ENCODE measurements around the gene UBXN7. TPM values are rescaled to one million over a fixed set of nuclear protein-coding genes. Genes with fewer than 3 reads are reported as not detected.

UBXN7 gene
- total RNA-seq, 1 experiment from 2014 or later = 67.0 TPM

GRCh38 chr3:196477678-196478077 is 45.5 kb upstream of the UBXN7 start (continued):
- TF ChIP-seq, protein P1, sequence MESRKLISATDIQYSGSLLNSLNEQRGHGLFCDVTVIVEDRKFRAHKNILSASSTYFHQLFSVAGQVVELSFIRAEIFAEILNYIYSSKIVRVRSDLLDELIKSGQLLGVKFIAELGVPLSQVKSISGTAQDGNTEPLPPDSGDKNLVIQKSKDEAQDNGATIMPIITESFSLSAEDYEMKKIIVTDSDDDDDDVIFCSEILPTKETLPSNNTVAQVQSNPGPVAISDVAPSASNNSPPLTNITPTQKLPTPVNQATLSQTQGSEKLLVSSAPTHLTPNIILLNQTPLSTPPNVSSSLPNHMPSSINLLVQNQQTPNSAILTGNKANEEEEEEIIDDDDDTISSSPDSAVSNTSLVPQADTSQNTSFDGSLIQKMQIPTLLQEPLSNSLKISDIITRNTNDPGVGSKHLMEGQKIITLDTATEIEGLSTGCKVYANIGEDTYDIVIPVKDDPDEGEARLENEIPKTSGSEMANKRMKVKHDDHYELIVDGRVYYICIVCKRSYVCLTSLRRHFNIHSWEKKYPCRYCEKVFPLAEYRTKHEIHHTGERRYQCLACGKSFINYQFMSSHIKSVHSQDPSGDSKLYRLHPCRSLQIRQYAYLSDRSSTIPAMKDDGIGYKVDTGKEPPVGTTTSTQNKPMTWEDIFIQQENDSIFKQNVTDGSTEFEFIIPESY (IDR thresholded peaks at IDR 0.05; ENCODE audit: extremely low read depth, insufficient replicate concordance, low read length) = no peak
- TF ChIP-seq JUND (IDR thresholded peaks at IDR 0.05) = no peak
- TF ChIP-seq POLR2AphosphoS5 (IDR thresholded peaks at IDR 0.05; ENCODE audit: low read depth, low read length) = no peak
- TF ChIP-seq, protein P2, sequence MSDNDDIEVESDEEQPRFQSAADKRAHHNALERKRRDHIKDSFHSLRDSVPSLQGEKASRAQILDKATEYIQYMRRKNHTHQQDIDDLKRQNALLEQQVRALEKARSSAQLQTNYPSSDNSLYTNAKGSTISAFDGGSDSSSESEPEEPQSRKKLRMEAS (IDR thresholded peaks at IDR 0.05) = no peak
- no peak for TF ChIP-seq EZH2 (IDR thresholded peaks at IDR 0.05)

DNA sequence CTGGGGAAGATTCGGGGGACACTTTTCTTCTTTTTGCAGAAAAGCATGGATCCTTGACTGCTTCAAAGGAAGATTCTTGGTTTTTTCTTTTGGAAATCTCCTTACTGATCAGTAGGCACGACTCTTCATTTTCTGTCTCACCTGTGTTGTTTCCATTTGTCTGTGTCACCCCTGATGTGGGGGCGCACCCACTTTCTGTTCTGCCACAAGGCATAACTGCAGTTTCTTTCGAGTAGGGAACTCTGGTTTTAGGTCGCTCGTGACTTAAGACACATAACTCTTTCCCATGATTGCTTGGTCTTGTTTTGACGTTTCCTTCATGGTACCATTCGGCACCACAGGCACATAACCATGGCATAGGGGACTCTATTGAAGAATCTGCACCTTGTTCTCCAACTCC is 40.1 kb upstream of the UBXN7 start:
- Histone ChIP-seq H3K27ac (ENCODE audit: low read depth, low read length) (no peak overlapping the region), H2AFZ (ENCODE audit: low read depth, low read length, poor library complexity, severe bottlenecking) (no peak overlapping the region), H3K9me2 (ENCODE audit: insufficient read depth) (no peaks in the 10 kb centered on the region), H3K27me3 (ENCODE audit: insufficient read depth, low read length) (no peaks in the 10 kb centered on the region), H3K4me3 (replicated peaks in 1 of 2; ENCODE audit: low read depth in 1 of 2, low read length in 2 of 2) (no peak overlapping the region), H3K4me2 (ENCODE audit: low read length) (no peak overlapping the region), H3K4me1 (ENCODE audit: control insufficient read depth in 1 of 2, insufficient read depth in 2 of 2, low read length in 2 of 2) (no peaks in the 10 kb centered on the region), H3K9me3 (ENCODE audit: control insufficient read depth in 1 of 2, insufficient read depth in 1 of 2, low read depth in 1 of 2, low read length in 2 of 2) (no peaks in the 10 kb centered on the region), H3K79me2 (ENCODE audit: insufficient read depth, low read length) (peaks cover 21% of the 10 kb centered on the region), H3K9ac (ENCODE audit: low read length) (no peak overlapping the region), H4K20me1 (ENCODE audit: insufficient read depth) (no peaks in the 10 kb centered on the region), H3K36me3 (ENCODE audit: control insufficient read depth in 1 of 2, insufficient read depth in 2 of 2, low read length in 2 of 2) (peaks cover 22 to 24% of the 10 kb centered on the region in 2 experiments; a peak in 3 of 4 replicates)
- BruUV-seq (replicated peaks) = no TSS peak
- ChIA-PET CTCF (no interaction called here), POLR2A (no interaction called here), RAD21 (ENCODE audit: low non-redundant PET in 1 of 2, low total read pairs in 2 of 2, uncharacterized antibody in 2 of 2, unreplicated experiment in 2 of 2) (no interaction called here)
- DNase-seq (ENCODE audit: low read depth, low spot score) (no peak), ATAC-seq (no peak)
- TF ChIP-seq EZH2phosphoT487 (IDR thresholded peaks at IDR 0.05; ENCODE audit: borderline replicate concordance) (no peak), CTCF (IDR thresholded peaks at IDR 0.05 in 2 of 3, conservative IDR thresholded peaks at IDR 0.05 in 1 of 3; ENCODE audit: borderline replicate concordance in 1 of 3, insufficient read depth in 1 of 3, low read depth in 2 of 3, low read length in 2 of 3) (no peak)
- intact Hi-C loops (cut with micrococcal nuclease) = no loop called here
